ENCODE data around the gene LRRD1. TPM values are rescaled to one million over a fixed set of nuclear protein-coding genes. Genes with fewer than 3 reads are reported as not detected.
"Not testable (repeated sequence)": the region's sequence is repeated elsewhere in the genome, so short reads cannot be mapped to it uniquely, and the experiment has no call there.

The LRRD1 gene
- total RNA-seq, 1 donor from 2014 or later = 4.1 TPM

GRCh38 chr7:92142791-92143190, 36.2 kb downstream of the LRRD1 start:
- DNase-seq (ENCODE audit: low spot score) = not testable (repeated sequence)

- DNase-seq (ENCODE audit: low spot score) = no peak
Observed at GRCh38 chr7:92141161-92141560, 37.8 kb downstream of the LRRD1 start.

GRCh38 chr7:92137557-92137956, 41.4 kb downstream of the LRRD1 start:
- peak; percentile 69 for DNase-seq (ENCODE audit: low spot score)

- peak; percentile 68 for DNase-seq (ENCODE audit: low spot score)
Observed at GRCh38 chr7:92135052-92135889, 43.7 kb downstream of the LRRD1 start.

- peak; percentile 96 for DNase-seq (ENCODE audit: low spot score)
Observed at GRCh38 chr7:92134271-92135051, 44.5 kb downstream of the LRRD1 start, which contains the start of gene CYP51A1. Gene CYP51A1, minus strand, starts transcription at chr7:92134477. Its CDS starts 113 bp downstream, at chr7:92134364.

GRCh38 chr7:92133737-92134270, 45.1 kb downstream of the LRRD1 start:
- DNase-seq (ENCODE audit: low spot score) = peak; percentile 67

GRCh38 chr7:92133133-92133736, 45.7 kb downstream of the LRRD1 start:
- no peak for DNase-seq (ENCODE audit: low spot score)

GRCh38 chr7:92131764-92132330, 47.1 kb downstream of the LRRD1 start:
- no peak for DNase-seq (ENCODE audit: low spot score)

- no peak for DNase-seq (ENCODE audit: low spot score)
Observed at GRCh38 chr7:92131093-92131492, 47.8 kb downstream of the LRRD1 start.

GRCh38 chr7:92121681-92122080, 57.3 kb downstream of the LRRD1 start:
- no peak for DNase-seq (ENCODE audit: low spot score)

GRCh38 chr7:92119213-92119759, 59.7 kb downstream of the LRRD1 start:
- no peak for DNase-seq (ENCODE audit: low spot score)

GRCh38 chr7:92116949-92117348, 62.0 kb downstream of the LRRD1 start:
- no peak for DNase-seq (ENCODE audit: low spot score)

- no peak for DNase-seq (ENCODE audit: low spot score)
Observed at GRCh38 chr7:92115821-92116220, 63.1 kb downstream of the LRRD1 start.

GRCh38 chr7:92110857-92111256, 68.1 kb downstream of the LRRD1 start:
- no peak for DNase-seq (ENCODE audit: low spot score)

- DNase-seq (ENCODE audit: low spot score) = no peak
Observed at GRCh38 chr7:92108821-92109220, 70.1 kb downstream of the LRRD1 start.

GRCh38 chr7:92102862-92103261, 76.1 kb downstream of the LRRD1 start:
- not testable (repeated sequence) for DNase-seq (ENCODE audit: low spot score)

GRCh38 chr7:92100534-92100933, 78.4 kb downstream of the LRRD1 start:
- DNase-seq (ENCODE audit: low spot score) = no peak

- DNase-seq (ENCODE audit: low spot score) = no peak
Observed at GRCh38 chr7:92095380-92095779, 83.6 kb downstream of the LRRD1 start.

All from umbilical cord (tissue), 2 donors.